GM19372 (cell line): ENCODE results near the gene GPR35.

Experiments used
- ATAC-seq: cut with Tn5 transposase; IDR thresholded peaks from one replicate; pipeline ENCODE4 v1.9.1; 2021; ENCODE audit warnings: mild to moderate bottlenecking, low read depth, moderate library complexity; ENCODE audit not compliant: unreplicated experiment

GPR35 gene

DNA sequence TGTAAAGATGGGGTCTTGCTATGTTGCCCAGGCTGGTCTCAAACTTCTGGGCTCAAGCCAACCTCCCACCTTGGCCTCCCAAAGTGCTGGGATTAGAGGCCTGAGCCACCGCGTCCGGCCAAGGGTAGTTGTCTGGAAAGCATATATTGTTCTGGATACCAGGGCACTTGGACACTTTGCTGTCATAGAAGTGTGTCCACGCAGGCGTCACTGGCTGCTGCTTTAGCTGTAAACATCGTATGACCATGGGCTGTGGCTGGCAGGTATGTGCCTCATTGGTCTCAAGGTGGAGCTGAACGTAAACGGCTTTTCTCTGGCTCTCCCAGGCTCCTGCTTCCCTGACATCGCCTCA, 3.2 kb upstream of the GPR35 start:
- no peak for ATAC-seq

DNA sequence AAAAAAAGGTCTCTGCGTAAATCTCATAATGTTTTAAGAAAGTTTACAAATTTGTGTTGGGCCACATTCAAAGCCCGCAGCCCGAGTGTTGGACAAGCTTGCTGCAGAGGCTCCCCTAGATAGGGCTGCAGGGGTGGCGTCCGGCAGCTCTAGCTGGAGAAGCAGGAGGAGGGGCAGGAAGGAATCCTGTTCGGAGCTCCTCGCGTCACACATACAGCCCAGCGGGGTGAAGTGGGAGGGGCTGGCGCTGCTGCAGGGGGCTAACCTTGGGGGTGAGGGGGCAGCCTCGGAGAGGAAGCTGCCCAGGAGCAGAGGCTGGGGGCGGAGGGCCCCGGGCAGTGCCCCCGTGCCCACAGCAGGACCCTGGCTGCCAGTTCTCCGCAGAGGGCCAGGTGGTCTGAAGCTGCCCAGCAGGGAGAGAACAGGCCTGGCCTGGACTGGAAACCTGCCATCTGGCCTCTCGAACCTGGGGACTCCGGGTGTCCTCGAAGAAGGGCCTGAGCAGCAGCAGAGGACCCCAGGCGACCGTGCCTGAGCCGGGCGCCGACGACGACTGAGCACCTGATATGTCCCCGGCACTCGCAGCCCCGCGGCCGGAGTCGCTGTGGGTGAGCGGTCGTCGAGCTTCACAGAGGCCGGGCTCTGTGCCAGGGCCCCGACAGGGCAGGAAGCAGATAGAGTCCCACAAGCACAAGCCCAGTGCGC, 2.6 kb upstream of the GPR35 start:
- no peak for ATAC-seq

DNA sequence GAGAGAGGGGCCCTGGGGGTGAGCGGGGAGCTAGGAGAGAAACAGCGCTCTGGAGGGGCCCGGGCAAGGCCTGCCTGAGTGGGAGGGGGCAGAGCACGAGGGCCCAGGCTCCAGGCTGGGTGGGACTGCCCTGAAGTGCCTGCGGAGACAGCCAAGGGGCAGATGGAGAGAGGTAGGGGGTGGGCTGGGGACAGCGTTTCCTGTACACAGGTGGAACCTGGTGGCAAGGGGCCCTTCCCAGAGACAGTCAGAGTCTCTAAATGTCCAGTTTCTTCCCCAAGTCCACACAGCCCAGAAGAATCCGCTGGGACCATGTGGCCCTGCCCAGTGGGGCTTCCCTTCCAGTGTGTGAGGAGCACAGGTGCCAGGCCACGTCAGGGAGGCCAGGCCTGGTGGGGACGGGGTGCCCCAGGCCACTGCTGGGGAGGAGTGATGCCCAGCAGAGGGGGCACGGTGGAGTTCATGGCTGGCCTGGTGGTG, 1.7 kb upstream of the GPR35 start:
- no peak for ATAC-seq

DNA sequence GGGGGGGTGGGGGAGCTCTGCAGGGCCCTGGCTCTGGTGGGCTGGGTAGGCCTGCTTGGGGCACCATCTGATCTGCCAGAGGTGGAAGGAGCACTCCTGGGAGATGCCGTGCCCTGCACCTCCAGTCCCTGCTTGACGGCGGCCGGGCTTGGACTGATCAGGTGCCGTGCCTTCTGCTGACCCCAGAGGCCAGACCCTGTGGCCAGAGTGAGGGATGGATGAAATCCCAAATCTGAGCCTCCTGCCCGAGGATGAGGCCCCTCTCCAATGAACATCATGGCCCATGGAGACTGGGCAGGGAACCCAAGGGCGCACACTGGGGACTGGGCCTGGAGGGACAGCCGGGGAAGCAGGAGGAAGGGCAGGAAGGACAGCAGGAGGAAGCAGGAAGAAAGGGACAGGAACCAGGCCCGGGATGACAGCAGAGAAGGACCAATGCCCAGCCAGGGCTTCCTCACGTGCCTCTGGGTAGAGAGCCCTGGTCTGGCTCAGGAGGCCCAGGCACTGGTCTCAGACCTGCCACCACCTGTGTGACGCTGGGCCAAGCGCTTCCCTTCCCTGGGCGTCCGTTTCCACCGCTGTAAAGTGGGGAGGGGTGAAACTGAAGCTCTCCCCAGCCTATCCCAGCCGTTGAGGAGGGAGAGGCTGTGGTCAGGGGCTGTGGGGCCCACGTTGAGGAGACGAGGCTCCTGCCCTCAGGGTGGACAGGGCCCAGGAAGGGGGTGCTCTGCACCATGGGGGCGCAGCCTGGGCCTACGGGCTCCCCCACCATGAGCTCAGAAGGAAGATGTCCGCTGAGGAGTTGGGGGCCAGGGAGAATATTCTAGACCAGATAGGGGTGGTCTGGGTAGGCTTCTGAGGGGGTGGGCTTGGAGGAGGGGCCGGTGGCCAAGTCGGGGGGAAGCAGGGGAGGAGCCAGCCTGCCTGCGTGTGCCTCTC, 1.0 kb upstream of the GPR35 start:
- ATAC-seq = no peak

DNA sequence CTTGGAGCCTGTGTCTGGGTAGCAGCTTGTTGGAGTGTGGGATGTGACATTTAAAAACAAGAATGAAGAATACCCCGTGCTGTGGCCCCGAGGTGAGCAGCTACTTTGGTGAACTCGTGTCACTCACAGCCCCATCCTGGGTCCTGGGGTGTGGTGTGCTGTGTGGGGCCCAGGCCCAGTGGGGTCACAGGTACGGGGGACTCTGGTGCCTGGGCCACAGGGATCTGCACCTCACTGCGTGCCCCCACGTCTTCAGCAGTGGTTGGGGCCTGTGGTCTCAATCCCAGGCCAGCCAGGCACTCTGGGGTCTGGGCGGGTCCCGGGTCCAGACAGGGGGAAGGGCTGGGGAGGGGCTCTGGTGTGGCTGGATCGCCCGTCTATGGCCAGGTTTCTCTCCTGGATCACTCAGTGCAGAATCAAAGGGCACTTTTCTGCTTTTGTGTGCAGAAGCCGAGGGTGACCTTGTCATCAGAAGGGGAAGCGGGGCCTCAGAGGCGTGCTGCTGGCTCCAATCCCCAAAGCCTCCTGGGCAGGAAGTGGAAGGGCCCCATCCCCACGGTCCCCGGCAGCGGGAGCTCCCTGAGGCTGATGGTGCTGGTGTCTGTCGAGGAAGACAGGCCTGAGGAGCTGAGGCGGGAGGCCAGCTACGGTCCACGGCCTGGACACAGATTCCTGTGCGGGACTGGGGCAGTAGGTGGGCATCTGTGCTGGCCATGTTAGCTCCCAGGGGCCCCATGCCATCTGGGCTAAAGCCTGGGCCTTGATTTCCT, 1.4 kb downstream of the GPR35 start:
- no peak for ATAC-seq

DNA sequence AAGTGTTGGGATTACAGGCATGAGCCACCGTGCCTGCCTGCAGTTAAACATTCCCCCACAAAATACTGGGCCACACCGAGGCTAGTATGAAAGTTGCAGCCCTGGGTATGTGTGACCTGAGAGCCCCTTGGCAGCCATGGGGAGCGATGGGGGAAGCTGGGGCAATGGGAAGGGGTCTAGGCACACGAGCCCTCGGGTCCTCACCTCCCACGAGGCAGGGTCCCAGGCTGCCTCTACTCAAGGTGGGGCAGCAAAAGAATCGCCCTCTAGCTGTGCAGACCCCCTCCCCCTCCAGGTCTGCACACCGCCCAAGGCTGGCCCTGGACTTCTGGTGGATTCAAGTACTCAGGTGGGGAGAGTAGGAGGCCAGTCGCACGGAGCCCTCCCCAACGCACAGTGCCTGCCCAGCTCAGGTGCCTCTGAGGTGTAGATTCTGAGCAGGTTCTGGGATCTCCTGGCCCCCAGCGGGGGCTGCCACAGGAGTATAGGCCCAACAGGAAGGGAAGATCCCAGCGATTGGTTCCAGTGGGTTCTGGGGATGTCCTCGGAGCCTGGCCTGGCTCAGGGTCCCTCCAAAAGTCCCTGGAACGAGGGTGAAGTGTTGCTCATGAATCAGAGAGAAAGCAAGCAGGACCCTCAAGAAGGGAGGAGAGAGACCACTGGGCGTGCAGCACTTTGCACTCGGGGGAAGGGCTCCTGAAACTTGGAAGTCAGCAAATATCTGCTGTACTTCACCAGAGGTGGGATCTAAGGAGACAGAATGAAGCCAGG, 2.6 kb downstream of the GPR35 start:
- no peak for ATAC-seq

DNA sequence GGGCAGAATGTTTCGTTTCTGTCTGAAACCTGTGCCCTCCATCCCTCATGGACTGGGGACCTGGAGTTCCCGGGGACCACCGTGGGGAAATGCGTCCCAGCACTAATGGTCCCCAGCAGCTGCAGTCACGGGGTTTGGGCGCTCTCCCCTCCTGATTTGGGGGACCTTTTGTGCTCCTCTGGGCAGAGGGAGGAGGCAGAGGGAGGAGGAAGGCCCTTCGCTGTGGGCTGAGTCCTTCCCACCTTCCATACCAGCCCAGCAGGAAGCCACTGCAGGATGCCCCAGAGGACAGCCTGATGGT, 3.2 kb downstream of the GPR35 start:
- ATAC-seq = no peak

DNA sequence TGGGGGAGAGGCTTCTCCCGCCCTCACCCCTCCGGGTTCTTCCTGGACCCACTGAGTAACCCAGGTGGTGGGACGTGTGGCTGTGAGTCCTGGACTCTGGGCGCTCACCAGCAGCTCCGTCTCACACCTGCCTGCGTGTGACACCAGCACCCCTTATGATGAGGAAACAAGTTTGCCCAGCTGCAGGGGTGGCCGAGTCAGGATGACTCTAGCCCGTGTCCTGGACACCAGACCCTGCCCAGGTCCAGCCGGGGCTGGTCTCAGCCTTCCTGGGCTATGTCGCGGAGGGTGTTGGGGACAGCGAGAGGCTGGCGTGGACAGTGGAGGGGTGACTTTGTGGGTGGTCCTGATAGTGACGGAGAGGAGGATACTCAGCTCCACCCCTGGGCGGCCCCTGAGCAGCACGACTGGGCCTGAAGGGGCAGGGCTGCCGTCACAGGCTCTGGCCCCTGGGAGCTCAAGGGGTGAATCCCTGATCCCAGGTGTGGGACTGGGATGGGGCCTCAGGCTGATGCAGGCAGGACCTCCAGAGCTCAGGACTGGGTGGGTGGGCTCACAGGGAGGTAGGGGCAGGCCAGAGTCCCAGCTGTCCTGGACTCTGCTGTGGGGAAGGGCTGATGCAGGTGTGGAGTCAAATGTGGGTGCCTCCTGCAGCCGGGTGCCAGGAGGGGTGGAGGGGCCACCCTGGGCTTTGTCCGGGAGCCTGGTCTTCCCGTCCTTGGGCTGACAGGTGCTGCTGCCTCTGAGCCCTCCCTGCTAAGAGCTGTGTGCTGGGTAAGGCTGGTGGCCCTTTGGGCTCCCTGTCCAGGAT, 3.7 kb downstream of the GPR35 start:
- ATAC-seq = no peak

DNA sequence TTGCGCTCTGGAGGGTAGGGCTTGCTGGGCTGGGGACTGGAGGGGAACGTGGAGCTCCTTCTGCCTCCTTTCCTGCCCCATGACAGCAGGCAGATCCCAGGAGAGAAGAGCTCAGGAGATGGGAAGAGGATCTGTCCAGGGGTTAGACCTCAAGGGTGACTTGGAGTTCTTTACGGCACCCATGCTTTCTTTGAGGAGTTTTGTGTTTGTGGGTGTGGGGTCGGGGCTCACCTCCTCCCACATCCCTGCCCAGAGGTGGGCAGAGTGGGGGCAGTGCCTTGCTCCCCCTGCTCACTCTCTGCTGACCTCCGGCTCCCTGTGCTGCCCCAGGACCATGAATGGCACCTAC, 4.3 kb downstream of the GPR35 start:
- no peak for ATAC-seq

DNA sequence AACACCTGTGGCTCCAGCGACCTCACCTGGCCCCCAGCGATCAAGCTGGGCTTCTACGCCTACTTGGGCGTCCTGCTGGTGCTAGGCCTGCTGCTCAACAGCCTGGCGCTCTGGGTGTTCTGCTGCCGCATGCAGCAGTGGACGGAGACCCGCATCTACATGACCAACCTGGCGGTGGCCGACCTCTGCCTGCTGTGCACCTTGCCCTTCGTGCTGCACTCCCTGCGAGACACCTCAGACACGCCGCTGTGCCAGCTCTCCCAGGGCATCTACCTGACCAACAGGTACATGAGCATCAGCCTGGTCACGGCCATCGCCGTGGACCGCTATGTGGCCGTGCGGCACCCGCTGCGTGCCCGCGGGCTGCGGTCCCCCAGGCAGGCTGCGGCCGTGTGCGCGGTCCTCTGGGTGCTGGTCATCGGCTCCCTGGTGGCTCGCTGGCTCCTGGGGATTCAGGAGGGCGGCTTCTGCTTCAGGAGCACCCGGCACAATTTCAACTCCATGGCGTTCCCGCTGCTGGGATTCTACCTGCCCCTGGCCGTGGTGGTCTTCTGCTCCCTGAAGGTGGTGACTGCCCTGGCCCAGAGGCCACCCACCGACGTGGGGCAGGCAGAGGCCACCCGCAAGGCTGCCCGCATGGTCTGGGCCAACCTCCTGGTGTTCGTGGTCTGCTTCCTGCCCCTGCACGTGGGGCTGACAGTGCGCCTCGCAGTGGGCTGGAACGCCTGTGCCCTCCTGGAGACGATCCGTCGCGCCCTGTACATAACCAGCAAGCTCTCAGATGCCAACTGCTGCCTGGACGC, 4.9 kb downstream of the GPR35 start:
- no peak for ATAC-seq

DNA sequence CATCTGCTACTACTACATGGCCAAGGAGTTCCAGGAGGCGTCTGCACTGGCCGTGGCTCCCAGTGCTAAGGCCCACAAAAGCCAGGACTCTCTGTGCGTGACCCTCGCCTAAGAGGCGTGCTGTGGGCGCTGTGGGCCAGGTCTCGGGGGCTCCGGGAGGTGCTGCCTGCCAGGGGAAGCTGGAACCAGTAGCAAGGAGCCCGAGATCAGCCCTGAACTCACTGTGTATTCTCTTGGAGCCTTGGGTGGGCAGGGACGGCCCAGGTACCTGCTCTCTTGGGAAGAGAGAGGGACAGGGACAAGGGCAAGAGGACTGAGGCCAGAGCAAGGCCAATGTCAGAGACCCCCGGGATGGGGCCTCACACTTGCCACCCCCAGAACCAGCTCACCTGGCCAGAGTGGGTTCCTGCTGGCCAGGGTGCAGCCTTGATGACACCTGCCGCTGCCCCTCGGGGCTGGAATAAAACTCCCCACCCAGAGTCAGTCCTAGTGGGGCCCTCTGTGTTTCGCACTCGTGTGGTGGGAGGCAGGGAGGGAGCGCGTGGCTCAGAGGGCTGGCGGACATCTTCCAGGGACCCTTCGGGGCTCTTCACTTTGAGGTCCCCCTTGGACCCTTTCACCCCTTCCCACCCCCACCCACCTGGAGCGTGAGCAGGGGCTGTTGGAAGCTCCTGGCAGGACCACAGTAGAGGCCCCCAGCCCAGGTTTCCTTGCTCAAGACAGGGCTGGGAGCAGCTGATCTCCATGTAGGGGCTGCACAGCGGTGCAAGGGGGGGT, 5.7 kb downstream of the GPR35 start:
- no peak for ATAC-seq

DNA sequence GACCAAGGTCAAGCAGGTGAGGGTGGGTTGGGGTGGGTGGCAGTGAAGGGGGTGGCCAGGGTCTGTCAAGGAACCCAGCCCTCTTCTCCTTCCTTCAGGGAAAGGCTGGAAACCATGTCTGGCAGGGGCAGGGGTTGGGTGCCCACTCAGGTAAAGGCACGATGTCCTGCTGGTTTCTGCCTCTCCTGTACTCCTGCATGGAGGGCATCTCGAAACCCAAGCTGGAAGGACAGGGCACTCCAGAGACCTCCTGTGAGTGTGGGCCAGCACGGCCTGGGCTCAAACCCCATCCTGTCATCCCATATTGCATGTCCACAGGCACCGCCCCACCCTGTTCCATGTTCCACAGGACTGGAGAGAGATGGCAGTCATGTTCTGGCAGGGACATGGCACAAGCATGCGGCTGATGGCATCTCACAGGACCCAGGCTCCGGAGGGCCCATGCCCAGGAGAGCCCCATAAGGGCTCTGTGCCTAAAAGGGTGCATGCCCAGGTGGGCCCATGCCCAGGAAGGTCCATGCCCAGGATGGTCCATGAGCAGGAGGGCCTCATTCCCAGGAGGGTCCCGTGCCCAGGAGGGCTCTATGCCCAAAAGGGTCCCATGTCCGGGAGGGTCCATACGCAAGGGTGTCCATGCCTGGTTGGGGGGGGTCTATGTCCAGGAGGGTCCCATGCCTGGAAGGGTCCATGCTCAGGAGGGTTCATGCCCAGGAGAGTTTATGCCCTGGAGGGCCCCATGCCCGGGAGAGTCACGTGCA, 6.4 kb downstream of the GPR35 start:
- no peak for ATAC-seq

DNA sequence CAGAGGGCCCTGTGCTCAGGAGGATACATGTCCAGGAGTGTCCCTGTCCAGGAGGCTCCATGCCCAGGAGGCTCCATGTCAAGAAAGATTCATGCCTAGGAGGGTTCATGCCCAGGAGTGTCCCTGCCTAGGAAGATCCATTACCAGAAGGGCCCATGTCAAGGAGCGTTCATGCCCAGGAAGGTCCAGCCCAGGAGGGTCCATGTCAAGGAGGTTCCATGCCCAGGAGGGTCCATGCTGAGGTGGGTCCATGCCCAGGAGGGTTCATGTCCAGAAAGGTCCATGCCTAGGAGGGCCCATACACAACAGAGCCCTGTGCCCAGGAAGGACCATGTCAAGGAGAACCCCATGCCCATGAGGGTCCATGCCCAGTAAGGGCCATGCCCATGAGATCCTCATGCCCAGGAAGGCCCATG, 7.0 kb downstream of the GPR35 start:
- ATAC-seq = no peak

DNA sequence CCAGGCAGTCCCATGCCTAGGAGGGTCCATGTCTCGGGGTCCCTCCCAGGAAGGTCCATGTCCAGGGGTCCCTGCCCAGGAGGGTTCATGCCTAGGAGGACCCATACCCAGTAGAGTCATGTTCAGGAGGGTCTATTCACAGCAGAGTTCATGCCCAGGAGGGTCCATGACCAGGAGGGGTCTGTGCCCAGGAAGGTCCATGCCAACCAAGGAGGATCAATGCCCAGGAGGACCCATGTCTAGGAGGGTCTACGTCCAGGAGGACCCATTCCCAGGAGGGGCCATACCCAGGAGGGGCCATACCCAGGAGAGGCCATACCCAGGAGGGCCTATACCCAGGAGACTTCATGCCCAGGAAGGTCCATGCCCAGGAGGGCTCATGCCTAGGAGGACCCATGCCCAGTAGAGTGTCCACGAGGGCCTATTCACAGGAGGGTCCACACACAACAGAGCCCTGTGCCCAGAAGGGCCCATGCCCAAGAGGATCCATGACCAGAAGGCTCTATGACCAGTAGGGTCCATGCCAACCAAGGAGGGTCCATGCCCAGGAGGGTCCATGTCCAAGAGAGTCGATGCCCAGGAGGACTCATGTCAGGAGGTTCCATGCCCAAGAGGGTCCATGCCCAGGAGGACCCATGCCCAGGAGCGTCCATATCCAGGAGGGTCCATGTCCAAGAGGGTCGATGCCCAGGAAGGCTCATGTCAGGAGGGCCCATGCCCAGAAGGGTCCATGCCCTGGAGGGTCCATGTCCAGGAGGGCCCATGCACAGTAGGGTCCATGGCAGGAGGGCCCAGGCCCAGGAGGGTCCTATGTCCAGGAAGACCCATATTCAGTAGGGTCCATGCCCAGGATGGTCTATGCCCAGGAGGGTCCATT, 10.1 kb downstream of the GPR35 start:
- no peak for ATAC-seq

DNA sequence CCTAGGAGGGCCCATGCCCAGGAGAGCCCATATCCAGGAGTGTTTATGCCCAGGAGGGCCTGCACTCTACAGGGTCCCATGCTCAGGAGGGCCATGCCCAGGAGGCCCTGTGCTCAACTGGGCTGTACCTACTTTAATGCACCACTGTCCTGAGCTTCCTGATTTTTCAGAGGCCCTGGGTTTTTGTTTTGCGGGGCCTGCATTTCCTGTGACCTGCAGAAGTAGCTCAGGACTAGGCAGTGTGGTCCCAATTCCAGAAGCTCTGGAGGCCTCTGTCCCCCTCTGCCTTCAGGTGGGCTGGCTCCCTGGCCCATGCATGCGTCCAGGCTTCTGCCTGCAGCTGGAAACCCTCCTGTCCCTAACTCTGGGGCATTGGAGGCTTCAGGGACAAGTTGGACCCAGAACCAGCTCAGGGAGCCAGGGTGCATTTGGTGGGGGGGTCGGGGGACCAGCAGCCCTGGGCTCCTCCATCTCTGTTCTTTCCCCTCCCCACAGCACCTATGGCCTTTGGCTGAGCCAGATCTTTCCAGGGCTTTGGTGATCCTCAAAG, 10.8 kb downstream of the GPR35 start:
- no peak for ATAC-seq

DNA sequence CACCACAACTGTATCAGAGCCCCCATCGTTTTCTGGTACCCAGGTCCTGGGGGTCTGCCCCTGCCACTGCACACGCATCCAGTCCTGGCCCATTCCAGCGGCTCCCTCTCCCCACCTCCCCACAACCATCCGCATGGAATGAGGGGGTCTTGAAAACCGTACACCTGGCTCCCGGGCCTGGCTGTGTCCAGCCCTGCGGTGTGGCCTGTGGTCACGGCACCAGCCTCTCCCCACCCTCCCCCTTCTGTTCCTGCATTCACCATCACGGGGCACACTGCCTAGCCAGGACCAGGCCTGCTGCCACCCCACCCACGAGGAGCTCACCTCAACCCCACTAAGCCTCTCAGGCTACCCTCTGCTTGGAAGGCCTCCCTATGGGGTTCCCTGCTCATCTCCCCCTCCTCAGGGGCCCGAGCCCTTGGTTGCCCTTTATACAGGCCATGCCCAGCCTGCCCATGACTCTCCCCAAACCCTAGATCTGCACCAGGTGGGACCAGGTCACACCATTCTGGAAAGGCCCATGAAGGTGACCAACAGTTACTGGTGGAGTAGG, 11.4 kb downstream of the GPR35 start:
- ATAC-seq = no peak
